ENCODE data around the gene ZBTB1.

DNA sequence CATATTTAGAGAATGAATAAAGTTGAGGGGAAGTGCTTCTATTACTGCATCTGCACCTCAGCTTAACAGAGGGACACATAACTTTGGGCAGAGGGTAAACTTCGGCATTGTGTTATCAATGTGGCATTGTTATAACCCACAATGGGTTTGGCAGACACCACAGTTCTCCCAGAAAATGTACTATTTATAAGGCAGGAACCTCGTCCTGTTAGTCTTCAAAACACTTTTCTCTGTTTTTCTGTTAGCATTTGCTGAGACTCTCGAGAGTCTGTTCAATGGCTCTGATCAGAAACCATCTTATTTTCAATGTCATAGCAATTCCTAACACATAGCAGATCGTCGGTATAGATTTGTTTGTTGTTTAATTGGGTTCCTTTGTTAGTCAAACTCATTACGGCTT, 59.1 kb downstream of the ZBTB1 start:
- TF ChIP-seq, protein P1, sequence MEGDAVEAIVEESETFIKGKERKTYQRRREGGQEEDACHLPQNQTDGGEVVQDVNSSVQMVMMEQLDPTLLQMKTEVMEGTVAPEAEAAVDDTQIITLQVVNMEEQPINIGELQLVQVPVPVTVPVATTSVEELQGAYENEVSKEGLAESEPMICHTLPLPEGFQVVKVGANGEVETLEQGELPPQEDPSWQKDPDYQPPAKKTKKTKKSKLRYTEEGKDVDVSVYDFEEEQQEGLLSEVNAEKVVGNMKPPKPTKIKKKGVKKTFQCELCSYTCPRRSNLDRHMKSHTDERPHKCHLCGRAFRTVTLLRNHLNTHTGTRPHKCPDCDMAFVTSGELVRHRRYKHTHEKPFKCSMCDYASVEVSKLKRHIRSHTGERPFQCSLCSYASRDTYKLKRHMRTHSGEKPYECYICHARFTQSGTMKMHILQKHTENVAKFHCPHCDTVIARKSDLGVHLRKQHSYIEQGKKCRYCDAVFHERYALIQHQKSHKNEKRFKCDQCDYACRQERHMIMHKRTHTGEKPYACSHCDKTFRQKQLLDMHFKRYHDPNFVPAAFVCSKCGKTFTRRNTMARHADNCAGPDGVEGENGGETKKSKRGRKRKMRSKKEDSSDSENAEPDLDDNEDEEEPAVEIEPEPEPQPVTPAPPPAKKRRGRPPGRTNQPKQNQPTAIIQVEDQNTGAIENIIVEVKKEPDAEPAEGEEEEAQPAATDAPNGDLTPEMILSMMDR (IDR thresholded peaks at IDR 0.05 in 8 of 11, conservative IDR thresholded peaks at IDR 0.05 in 3 of 11): no peak
- TF ChIP-seq POLR2A (IDR thresholded peaks at IDR 0.05): no peak
